Panc1 (cell line): Measurements from ENCODE around the gene TJP2. TPM values are rescaled to one million over a fixed set of nuclear protein-coding genes. Genes with fewer than 3 reads are reported as not detected.

ENCODE experiments used
- ATAC-seq: fragments of 200-7000 bp; cut with Tn5 transposase; 2 replicates; pipeline ENCODE4 v1.9.1; 2020; ENCODE audit warnings: mild to moderate bottlenecking, moderate library complexity
- BruUV-seq: library from RNA; stranded (reverse); fragments of 400-500 nt; replicated peaks from 2 replicates; lab custom pipeline; 2021; lab: Mats Ljungman, UMichigan
- CTCF ChIA-PET: fragments of 300-600 bp; sonication (Branson Sonifier 250); formaldehyde crosslinking; loops from one replicate; lab custom pipeline; 2022; ENCODE audit warnings: antibody characterized with exemption; lab: Charles Lee
- POLR2A ChIA-PET: fragments of 300-600 bp; sonication (Branson Sonifier 250); formaldehyde crosslinking; loops from one replicate; lab custom pipeline; 2022; ENCODE audit warnings: antibody characterized with exemption; lab: Charles Lee
- DNase-seq: peaks from one replicate; pipeline ENCODE4 v3.0.0-alpha.2; 2010; ENCODE audit warnings: low read depth, low spot score
- H3K27ac ChIP-seq: 2 replicates; pipeline ENCODE4 v1.5.1; 2011; ENCODE audit warnings: mild to moderate bottlenecking, low read length, inconsistent platforms
- H3K27me3 ChIP-seq: fragments of 200-500 bp; sonication (Bioruptor generic); 2 replicates; pipeline ENCODE4 v1.6.0; 2014; ENCODE audit warnings: low read length, inconsistent platforms; ENCODE audit not compliant: control insufficient read depth, insufficient read depth
- H3K36me3 ChIP-seq: fragments of 200-500 bp; sonication (Bioruptor generic); 2 replicates; pipeline ENCODE4 v1.5.1; 2014; ENCODE audit warnings: inconsistent platforms, mild to moderate bottlenecking, low read length, moderate library complexity; ENCODE audit not compliant: control insufficient read depth, insufficient read depth
- H3K4me1 ChIP-seq: 2 replicates; pipeline ENCODE4 v1.5.1; 2011; ENCODE audit warnings: inconsistent platforms, mild to moderate bottlenecking, low read length, moderate library complexity; ENCODE audit not compliant: control insufficient read depth, insufficient read depth
- H3K4me3 ChIP-seq, 2 experiments: 2 replicates each; pipeline ENCODE4 v1.5.1; 2011 to 2012; ENCODE audit warnings: low read depth in 2 of 2, low read length in 2 of 2, mild to moderate bottlenecking in 2 of 2, inconsistent platforms in 1 of 2, moderate library complexity in 1 of 2
- H3K9me3 ChIP-seq: fragments of 200-500 bp; sonication (Bioruptor generic); 2 replicates; pipeline ENCODE4 v1.5.1; 2014; ENCODE audit warnings: low read depth, mild to moderate bottlenecking, inconsistent platforms, low read length, moderate library complexity; ENCODE audit not compliant: control insufficient read depth, insufficient read depth
- POLR2AphosphoS5 ChIP-seq: IDR thresholded peaks from 2 replicates; pipeline ENCODE4 v1.6.1; 2012; ENCODE audit warnings: mild to moderate bottlenecking, low read depth, low read length, moderate library complexity
- SIN3A ChIP-seq: IDR thresholded peaks from 2 replicates; pipeline ENCODE4 v1.6.1; 2012; ENCODE audit warnings: low read depth, mild to moderate bottlenecking, low read length, moderate library complexity, borderline replicate concordance; ENCODE audit not compliant: insufficient read depth
- TCF7L2 ChIP-seq: IDR thresholded peaks from 2 replicates; pipeline ENCODE4 v1.6.1; 2011; ENCODE audit warnings: mild to moderate bottlenecking, low read depth, low read length, inconsistent platforms
- in situ Hi-C: cut with HindIII; loops from 2 replicates; pipeline ENCODE4 v1.10.0; 2016; ENCODE audit warnings: low sequenced_read_pairs, low pct_unique_long_range_greater_than_20kb
- intact Hi-C: fragments of 100-400 bp; cut with micrococcal nuclease; formaldehyde crosslinking; loops from one replicate; pipeline ENCODE4 v1.10.0; 2022; ENCODE audit not compliant: unreplicated experiment
- total RNA-seq: library from RNA; stranded (reverse); gene quantifications from one replicate; pipeline ENCODE4 v1.2.1, GENCODE V29; 2021; ENCODE audit not compliant: unreplicated experiment
- TF ChIP-seq, protein P1 (sequence below), 2 experiments: IDR thresholded peaks; 2 replicates each; pipeline ENCODE4 v1.6.1; 2011 to 2012; ENCODE audit warnings: low read depth in 2 of 2, control low read depth in 1 of 2, low read length in 1 of 2, mild to moderate bottlenecking in 1 of 2, moderate library complexity in 1 of 2; ENCODE audit not compliant: insufficient read depth in 1 of 2
- TF ChIP-seq, protein P2 (sequence below): fragments of 450-650 bp; IDR thresholded peaks from 2 replicates; pipeline ENCODE4 v1.5.1; 2017; ENCODE audit warnings: mild to moderate bottlenecking

TJP2 gene
- total RNA-seq, 1 experiment from 2014 or later, result 40.2 TPM

DNA sequence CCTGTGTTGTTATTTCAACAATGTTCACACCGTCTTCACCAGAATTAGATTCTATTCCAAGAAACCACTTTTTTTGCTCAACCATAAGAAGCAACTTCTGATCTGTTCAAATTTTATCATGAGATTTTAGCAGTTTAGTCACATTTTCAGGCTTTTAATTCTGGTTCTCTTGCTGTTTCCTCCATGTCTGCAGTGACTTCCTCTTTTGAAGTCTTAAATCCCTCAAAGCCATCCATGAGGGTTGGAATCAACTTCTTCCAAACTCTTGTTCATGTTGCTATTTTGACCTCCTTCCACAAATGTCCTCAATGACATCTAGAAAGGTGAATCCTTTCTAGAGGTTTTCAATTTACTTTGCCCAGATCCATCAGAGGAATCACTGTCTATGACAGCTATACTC lies 125.2 kb downstream of the TJP2 start:
- H3K36me3 ChIP-seq, result no peaks in the 10 kb centered on the region
- no peaks in the 10 kb centered on the region for H3K4me1 ChIP-seq
- in situ Hi-C loops, result no loop called here
- no peak overlapping the region for H3K4me3 ChIP-seq
- POLR2A ChIA-PET, result no interaction called here
- H3K27me3 ChIP-seq, result no peaks in the 10 kb centered on the region
- DNase-seq (no peak), ATAC-seq (no peak)
- no peak overlapping the region for H3K27ac ChIP-seq
- TF ChIP-seq TCF7L2, result no peak
- TF ChIP-seq, protein P1, sequence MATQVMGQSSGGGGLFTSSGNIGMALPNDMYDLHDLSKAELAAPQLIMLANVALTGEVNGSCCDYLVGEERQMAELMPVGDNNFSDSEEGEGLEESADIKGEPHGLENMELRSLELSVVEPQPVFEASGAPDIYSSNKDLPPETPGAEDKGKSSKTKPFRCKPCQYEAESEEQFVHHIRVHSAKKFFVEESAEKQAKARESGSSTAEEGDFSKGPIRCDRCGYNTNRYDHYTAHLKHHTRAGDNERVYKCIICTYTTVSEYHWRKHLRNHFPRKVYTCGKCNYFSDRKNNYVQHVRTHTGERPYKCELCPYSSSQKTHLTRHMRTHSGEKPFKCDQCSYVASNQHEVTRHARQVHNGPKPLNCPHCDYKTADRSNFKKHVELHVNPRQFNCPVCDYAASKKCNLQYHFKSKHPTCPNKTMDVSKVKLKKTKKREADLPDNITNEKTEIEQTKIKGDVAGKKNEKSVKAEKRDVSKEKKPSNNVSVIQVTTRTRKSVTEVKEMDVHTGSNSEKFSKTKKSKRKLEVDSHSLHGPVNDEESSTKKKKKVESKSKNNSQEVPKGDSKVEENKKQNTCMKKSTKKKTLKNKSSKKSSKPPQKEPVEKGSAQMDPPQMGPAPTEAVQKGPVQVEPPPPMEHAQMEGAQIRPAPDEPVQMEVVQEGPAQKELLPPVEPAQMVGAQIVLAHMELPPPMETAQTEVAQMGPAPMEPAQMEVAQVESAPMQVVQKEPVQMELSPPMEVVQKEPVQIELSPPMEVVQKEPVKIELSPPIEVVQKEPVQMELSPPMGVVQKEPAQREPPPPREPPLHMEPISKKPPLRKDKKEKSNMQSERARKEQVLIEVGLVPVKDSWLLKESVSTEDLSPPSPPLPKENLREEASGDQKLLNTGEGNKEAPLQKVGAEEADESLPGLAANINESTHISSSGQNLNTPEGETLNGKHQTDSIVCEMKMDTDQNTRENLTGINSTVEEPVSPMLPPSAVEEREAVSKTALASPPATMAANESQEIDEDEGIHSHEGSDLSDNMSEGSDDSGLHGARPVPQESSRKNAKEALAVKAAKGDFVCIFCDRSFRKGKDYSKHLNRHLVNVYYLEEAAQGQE (IDR thresholded peaks at IDR 0.05; ENCODE audit: insufficient read depth in 1 of 2, low read depth in 2 of 2, low read length in 1 of 2), result no peak
- TF ChIP-seq, protein P2, sequence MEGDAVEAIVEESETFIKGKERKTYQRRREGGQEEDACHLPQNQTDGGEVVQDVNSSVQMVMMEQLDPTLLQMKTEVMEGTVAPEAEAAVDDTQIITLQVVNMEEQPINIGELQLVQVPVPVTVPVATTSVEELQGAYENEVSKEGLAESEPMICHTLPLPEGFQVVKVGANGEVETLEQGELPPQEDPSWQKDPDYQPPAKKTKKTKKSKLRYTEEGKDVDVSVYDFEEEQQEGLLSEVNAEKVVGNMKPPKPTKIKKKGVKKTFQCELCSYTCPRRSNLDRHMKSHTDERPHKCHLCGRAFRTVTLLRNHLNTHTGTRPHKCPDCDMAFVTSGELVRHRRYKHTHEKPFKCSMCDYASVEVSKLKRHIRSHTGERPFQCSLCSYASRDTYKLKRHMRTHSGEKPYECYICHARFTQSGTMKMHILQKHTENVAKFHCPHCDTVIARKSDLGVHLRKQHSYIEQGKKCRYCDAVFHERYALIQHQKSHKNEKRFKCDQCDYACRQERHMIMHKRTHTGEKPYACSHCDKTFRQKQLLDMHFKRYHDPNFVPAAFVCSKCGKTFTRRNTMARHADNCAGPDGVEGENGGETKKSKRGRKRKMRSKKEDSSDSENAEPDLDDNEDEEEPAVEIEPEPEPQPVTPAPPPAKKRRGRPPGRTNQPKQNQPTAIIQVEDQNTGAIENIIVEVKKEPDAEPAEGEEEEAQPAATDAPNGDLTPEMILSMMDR, result no peak
- no peak for TF ChIP-seq POLR2AphosphoS5
- no peak for TF ChIP-seq SIN3A
- H3K9me3 ChIP-seq, result no peaks in the 10 kb centered on the region
- no TSS peak for BruUV-seq
- intact Hi-C loops, result no loop called here
- CTCF ChIA-PET, result no interaction called here

- Histone ChIP-seq H3K4me1 (no peaks in the 10 kb centered on the region), H3K27ac (no peak overlapping the region), H3K27me3 (no peaks in the 10 kb centered on the region), H3K9me3 (no peaks in the 10 kb centered on the region), H3K36me3 (no peaks in the 10 kb centered on the region), H3K4me3 (no peak overlapping the region)
- in situ Hi-C loops (no loop called here), intact Hi-C loops (no loop called here)
- ChIA-PET POLR2A (no interaction called here), CTCF (no interaction called here)
- no TSS peak for BruUV-seq
- TF ChIP-seq TCF7L2, result no peak
- TF ChIP-seq, protein P1 (IDR thresholded peaks at IDR 0.05; ENCODE audit: insufficient read depth in 1 of 2, low read depth in 2 of 2, low read length in 1 of 2), result no peak
- TF ChIP-seq, protein P2, result no peak
- TF ChIP-seq SIN3A, result no peak
- TF ChIP-seq POLR2AphosphoS5, result no peak
- ATAC-seq, result no peak
- DNase-seq, result no peak
Observed at GRCh38 chr9:69299826-69300225, 125.7 kb downstream of the TJP2 start.
